ENCODE results near the gene POU5F2.

Gene POU5F2

GRCh38 chr5:93741136-93741811 is at the start of gene POU5F2:
Gene POU5F2, minus strand, starts transcription at chr5:93741600. Its CDS starts 37 bp downstream, at chr5:93741563.
- no peak for DNase-seq (ENCODE audit: low read depth in 2 of 2)

- no peak for DNase-seq (ENCODE audit: low read depth in 2 of 2)
These were observed 49.0 kb upstream of the POU5F2 start for GRCh38 chr5:93790401-93790800.

GRCh38 chr5:93789173-93790067 is 48.0 kb upstream of the POU5F2 start:
- DNase-seq (ENCODE audit: low read depth in 2 of 2): peak; percentile 61 to 63

- no peak for DNase-seq (ENCODE audit: low read depth in 2 of 2)
These were observed 46.2 kb upstream of the POU5F2 start for GRCh38 chr5:93787598-93787997.

- no peak for DNase-seq (ENCODE audit: low read depth in 2 of 2)
These were observed 44.1 kb upstream of the POU5F2 start for GRCh38 chr5:93785475-93785874.

GRCh38 chr5:93782978-93783377 is 41.6 kb upstream of the POU5F2 start:
- no peak for DNase-seq (ENCODE audit: low read depth in 2 of 2)

- no peak for DNase-seq (ENCODE audit: low read depth in 2 of 2)
These were observed 36.2 kb upstream of the POU5F2 start for GRCh38 chr5:93777620-93778019.

- no peak for DNase-seq (ENCODE audit: low read depth in 2 of 2)
These were observed 15.0 kb upstream of the POU5F2 start for GRCh38 chr5:93756372-93756771.

GRCh38 chr5:93755716-93756115 is 14.3 kb upstream of the POU5F2 start:
- DNase-seq (ENCODE audit: low read depth in 2 of 2): no peak

- DNase-seq (ENCODE audit: low read depth in 2 of 2): no peak
These were observed 7.5 kb upstream of the POU5F2 start for GRCh38 chr5:93748875-93749397.

- DNase-seq (ENCODE audit: low read depth in 2 of 2): no peak
These were observed 5.1 kb upstream of the POU5F2 start for GRCh38 chr5:93746406-93747056.

GRCh38 chr5:93736284-93736683 is 5.1 kb downstream of the POU5F2 start:
- DNase-seq (ENCODE audit: low read depth in 2 of 2): no peak

GRCh38 chr5:93735378-93735777 is 6.0 kb downstream of the POU5F2 start:
- peak in 1 of 2 experiments; percentile 7 for DNase-seq (ENCODE audit: low read depth in 2 of 2)

- DNase-seq (ENCODE audit: low read depth in 2 of 2): no peak
These were observed 9.4 kb downstream of the POU5F2 start for GRCh38 chr5:93731987-93732386.

GRCh38 chr5:93726595-93726994 is 14.8 kb downstream of the POU5F2 start:
- no peak for DNase-seq (ENCODE audit: low read depth in 2 of 2)

- no peak for DNase-seq (ENCODE audit: low read depth in 2 of 2)
These were observed 16.6 kb downstream of the POU5F2 start for GRCh38 chr5:93724791-93725190.

- DNase-seq (ENCODE audit: low read depth in 2 of 2): peak in 1 of 2 experiments; percentile 8
These were observed 17.7 kb downstream of the POU5F2 start for GRCh38 chr5:93723681-93724080.

- no peak for DNase-seq (ENCODE audit: low read depth in 2 of 2)
These were observed 18.4 kb downstream of the POU5F2 start for GRCh38 chr5:93723005-93723404.

GRCh38 chr5:93722588-93722987 is 18.8 kb downstream of the POU5F2 start:
- no peak for DNase-seq (ENCODE audit: low read depth in 2 of 2)

GRCh38 chr5:93721511-93721910 is 19.9 kb downstream of the POU5F2 start:
- no peak for DNase-seq (ENCODE audit: low read depth in 2 of 2)

GRCh38 chr5:93721071-93721470 is 20.3 kb downstream of the POU5F2 start:
- DNase-seq (ENCODE audit: low read depth in 2 of 2): no peak

- DNase-seq (ENCODE audit: low read depth in 2 of 2): no peak
These were observed 24.2 kb downstream of the POU5F2 start for GRCh38 chr5:93717162-93717561.

All from fibroblast of skin of left quadriceps (primary cell).